Tibial nerve (tissue), 4 donors: ENCODE data around the gene TGFB1. TPM values are rescaled to one million over a fixed set of nuclear protein-coding genes. Genes with fewer than 3 reads are reported as not detected.

Source experiments
- DNase-seq, 2 donors: peaks; one replicate each; pipeline ENCODE4 v3.0.0-alpha.2; 2019; ENCODE audit warnings: low spot score in 2 of 2
- H3K27ac ChIP-seq, 4 donors: fragments of 200-600 bp; sonication (generic) in 3 of 4; one replicate each; pipeline ENCODE4 v1.5.1; 2017 to 2019; ENCODE audit warnings: mild to moderate bottlenecking in 1 of 4
- H3K27me3 ChIP-seq, 2 donors: fragments of 200-600 bp; sonication (generic) in 1 of 2; one replicate each; pipeline versions ENCODE4 v1.5.1 to v1.6.0; 2017 to 2019
- H3K36me3 ChIP-seq, 3 donors: fragments of 200-600 bp; sonication (generic); one replicate each; pipeline ENCODE4 v1.5.1; 2018 to 2019
- H3K4me1 ChIP-seq, 4 donors: fragments of 200-600 bp; sonication (generic) in 3 of 4; one replicate each; pipeline ENCODE4 v1.5.1; 2017 to 2019
- H3K4me3 ChIP-seq, 4 donors: fragments of 200-600 bp; sonication (generic) in 3 of 4; one replicate each; pipeline ENCODE4 v1.5.1; 2017 to 2019; ENCODE audit warnings: mild to moderate bottlenecking in 1 of 4, moderate library complexity in 1 of 4
- H3K9me3 ChIP-seq, 4 donors: fragments of 200-600 bp; sonication (generic) in 3 of 4; one replicate each; pipeline ENCODE4 v1.5.1; 2017 to 2019
- EP300 ChIP-seq, 2 donors: sonication (generic); formaldehyde crosslinking; IDR thresholded peaks; one replicate each; pipeline ENCODE4 v1.6.1; 2017; ENCODE audit warnings: antibody characterized with exemption in 2 of 2, mild to moderate bottlenecking in 1 of 2
- POLR2A ChIP-seq, 2 donors: fragments of 450-650 bp; IDR thresholded peaks; one replicate each; pipeline ENCODE4 v1.6.1; 2017; ENCODE audit warnings: antibody characterized with exemption in 2 of 2, mild to moderate bottlenecking in 2 of 2, moderate library complexity in 2 of 2
- WGBS, 2 donors: methylation state at CpG; one replicate each; pipeline ENCODE4 v1.1.5; 2018; 5-methylcytosine and 5-hydroxymethylcytosine counted together
- total RNA-seq, 4 donors: library from RNA; depleted of rRNA; stranded (reverse); fragments of >200 nt; gene quantifications; one replicate each; pipeline ENCODE4 v1.1.0, GENCODE V29; 2016
- TF ChIP-seq, protein P1 (sequence below), 5 experiments: fragments of 200-600 bp in 3 of 5; fragments of 450-650 bp in 2 of 5; sonication (generic) in 3 of 5; IDR thresholded peaks; one replicate each; pipeline ENCODE4 v1.5.1; 2016 to 2019; ENCODE audit warnings: antibody characterized with exemption in 5 of 5, mild to moderate bottlenecking in 3 of 5, moderate library complexity in 2 of 5

Gene TGFB1
- total RNA-seq, 4 donors from 2014 or later, result 14.6 to 31.8 (median 23.9) TPM

DNA sequence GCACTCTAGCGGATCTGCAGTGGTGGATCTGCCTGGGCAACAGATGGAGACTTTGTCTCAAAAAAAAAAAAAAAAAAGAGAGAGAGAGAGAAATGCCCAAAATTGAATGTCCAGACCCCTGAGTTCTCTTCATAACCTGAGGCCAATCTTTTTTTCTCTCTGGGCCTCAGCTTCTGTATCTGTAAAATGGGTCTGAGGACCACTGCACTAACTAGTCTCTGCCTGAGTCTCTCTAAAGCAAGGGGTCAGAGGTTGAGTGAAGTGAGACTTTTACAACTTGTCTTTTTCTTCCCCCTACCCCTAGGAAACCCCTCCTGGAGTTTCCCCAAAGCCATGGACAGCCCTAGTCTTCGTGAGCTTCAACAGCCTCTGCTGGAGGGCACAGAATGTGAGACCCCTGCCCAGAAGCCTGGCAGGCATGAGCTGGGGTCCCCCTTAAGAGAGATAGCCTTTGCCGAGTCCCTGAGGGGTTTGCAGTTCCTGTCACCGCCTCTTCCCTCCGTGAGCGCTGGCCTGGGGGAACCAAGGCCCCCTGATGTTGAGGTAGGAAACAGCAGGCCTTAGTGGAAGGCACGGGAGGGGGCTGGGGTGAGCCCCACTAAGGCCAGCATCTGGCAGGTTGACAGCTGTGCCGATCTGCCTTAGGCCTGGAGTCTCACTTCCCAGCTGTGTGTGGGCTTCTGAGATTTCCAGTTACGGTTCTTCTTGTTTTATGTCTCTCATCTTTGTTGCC, 24.4 kb upstream of the TGFB1 start:
- Histone ChIP-seq H3K27me3 (no peaks in the 10 kb centered on the region), H3K4me3 (no peak overlapping the region), H3K27ac (peak overlapping the region in 2 of 4 donors; percentile 18 to 69), H3K36me3 (peaks cover 0 to 24% (median 0%) of the 10 kb centered on the region in 3 donors), H3K4me1 (peaks cover 0 to 48% (median 8%) of the 10 kb centered on the region in 4 donors), H3K9me3 (no peaks in the 10 kb centered on the region)
- 38 to 40% methylated on average over 8 to 9 of the region's 9 CpGs for WGBS, 2 donors
- TF ChIP-seq POLR2A (IDR thresholded peaks at IDR 0.05) (no peak), EP300 (IDR thresholded peaks at IDR 0.05) (no peak)
- TF ChIP-seq, protein P1, sequence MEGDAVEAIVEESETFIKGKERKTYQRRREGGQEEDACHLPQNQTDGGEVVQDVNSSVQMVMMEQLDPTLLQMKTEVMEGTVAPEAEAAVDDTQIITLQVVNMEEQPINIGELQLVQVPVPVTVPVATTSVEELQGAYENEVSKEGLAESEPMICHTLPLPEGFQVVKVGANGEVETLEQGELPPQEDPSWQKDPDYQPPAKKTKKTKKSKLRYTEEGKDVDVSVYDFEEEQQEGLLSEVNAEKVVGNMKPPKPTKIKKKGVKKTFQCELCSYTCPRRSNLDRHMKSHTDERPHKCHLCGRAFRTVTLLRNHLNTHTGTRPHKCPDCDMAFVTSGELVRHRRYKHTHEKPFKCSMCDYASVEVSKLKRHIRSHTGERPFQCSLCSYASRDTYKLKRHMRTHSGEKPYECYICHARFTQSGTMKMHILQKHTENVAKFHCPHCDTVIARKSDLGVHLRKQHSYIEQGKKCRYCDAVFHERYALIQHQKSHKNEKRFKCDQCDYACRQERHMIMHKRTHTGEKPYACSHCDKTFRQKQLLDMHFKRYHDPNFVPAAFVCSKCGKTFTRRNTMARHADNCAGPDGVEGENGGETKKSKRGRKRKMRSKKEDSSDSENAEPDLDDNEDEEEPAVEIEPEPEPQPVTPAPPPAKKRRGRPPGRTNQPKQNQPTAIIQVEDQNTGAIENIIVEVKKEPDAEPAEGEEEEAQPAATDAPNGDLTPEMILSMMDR (IDR thresholded peaks at IDR 0.05), result no peak
- no peak for DNase-seq

GRCh38 chr19:41376998-41377365, 23.3 kb upstream of the TGFB1 start:
- Histone ChIP-seq H3K27me3 (no peaks in the 10 kb centered on the region), H3K36me3 (peaks cover 0 to 13% (median 0%) of the 10 kb centered on the region in 3 donors), H3K27ac (peak overlapping the region; percentile 55 to 92 (median 76)), H3K9me3 (no peaks in the 10 kb centered on the region), H3K4me1 (peaks cover 0 to 48% (median 8%) of the 10 kb centered on the region in 4 donors), H3K4me3 (peak overlapping the region; percentile 43 to 74 (median 60))
- no peak for DNase-seq
- WGBS, 2 donors, result 57% methylated on average over 8 of the region's 8 CpGs
- TF ChIP-seq EP300 (IDR thresholded peaks at IDR 0.05), result no peak
- TF ChIP-seq, protein P1 (IDR thresholded peaks at IDR 0.05), result no peak
- no peak for TF ChIP-seq POLR2A (IDR thresholded peaks at IDR 0.05)

- peak within 1 kb of the TSS; percentile 55 to 92 (median 76) for H3K27ac ChIP-seq
- peaks cover 0 to 48% (median 8%) of the 10 kb centered on the region in 4 donors for H3K4me1 ChIP-seq
- no peaks in the 10 kb centered on the region for H3K9me3 ChIP-seq
- no peaks in the 10 kb centered on the region for H3K27me3 ChIP-seq
- peak; percentile 45 to 68 for DNase-seq
- TF ChIP-seq EP300 (IDR thresholded peaks at IDR 0.05) (no peak), POLR2A (IDR thresholded peaks at IDR 0.05) (no peak)
- TF ChIP-seq, protein P1 (IDR thresholded peaks at IDR 0.05), result no peak
- 1 to 4% methylated on average over 20 of the region's 47 CpGs for WGBS, 2 donors
- H3K4me3 ChIP-seq, result peak within 1 kb of the TSS; percentile 43 to 74 (median 60)
- peaks cover 0 to 9% (median 0%) of the 10 kb centered on the region in 3 donors for H3K36me3 ChIP-seq
These were observed 22.7 kb upstream of the TGFB1 start, which contains the start of gene TMEM91 for GRCh38 chr19:41376241-41376997. TSS of gene TMEM91 (plus strand) at chr19:41376533. CDS start at chr19:41378310, 1,777 bp downstream.

DNA sequence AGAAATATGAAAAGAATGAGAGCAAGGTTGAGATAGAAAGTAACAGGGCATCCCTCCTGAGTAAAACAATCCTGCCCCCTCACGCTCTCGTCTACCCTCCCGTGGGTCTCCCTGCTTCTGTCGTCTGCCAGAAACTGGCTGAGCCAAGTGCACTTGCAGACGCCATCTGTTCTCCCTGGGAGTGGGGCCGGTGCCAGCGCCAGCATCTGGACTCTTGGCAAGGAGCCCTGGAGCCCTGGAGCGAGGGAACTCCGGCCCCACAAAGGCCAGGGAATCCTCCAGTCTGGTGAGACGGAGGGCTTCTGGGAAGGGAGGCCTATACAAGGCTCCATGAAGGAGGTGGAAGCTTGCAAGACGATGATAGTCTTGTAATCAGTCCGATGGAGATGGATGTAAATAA, 20.3 kb upstream of the TGFB1 start:
- TF ChIP-seq POLR2A (IDR thresholded peaks at IDR 0.05) (no peak), EP300 (IDR thresholded peaks at IDR 0.05) (peak in 1 of 2 donors; percentile 36)
- TF ChIP-seq, protein P1 (IDR thresholded peaks at IDR 0.05), result no peak
- 19 to 23% methylated on average over 9 to 12 of the region's 12 CpGs for whole genome bisulfite sequencing, 2 donors
- DNase-seq, result peak; percentile 65 to 75
- Histone ChIP-seq H3K4me3 (no peak overlapping the region), H3K36me3 (no peaks in the 10 kb centered on the region), H3K9me3 (no peaks in the 10 kb centered on the region), H3K27ac (peak overlapping the region in 2 of 4 donors; percentile 14 to 45), H3K4me1 (peaks cover 0 to 44% (median 8%) of the 10 kb centered on the region in 4 donors), H3K27me3 (no peaks in the 10 kb centered on the region)
